Ovary (tissue), 3 donors: ENCODE measurements around the gene IGF1.

Experiments
- EP300 ChIP-seq: sonication (generic); formaldehyde crosslinking; IDR thresholded peaks from one replicate; pipeline ENCODE4 v1.6.1; 2017; ENCODE audit warnings: antibody characterized with exemption
- POLR2A ChIP-seq: fragments of 450-650 bp; IDR thresholded peaks from one replicate; pipeline ENCODE4 v1.6.1; 2017; ENCODE audit warnings: antibody characterized with exemption, mild to moderate bottlenecking, moderate library complexity
- TF ChIP-seq, protein P1 (sequence below), 3 donors: fragments of 450-650 bp in 2 of 3; fragments of 200-600 bp in 1 of 3; IDR thresholded peaks; one replicate each; pipeline versions ENCODE4 v1.5.1 to v1.8.0; 2016 to 2022; ENCODE audit warnings: antibody characterized with exemption in 3 of 3, mild to moderate bottlenecking in 1 of 3
- donor health status: DM: no; HTN: no; CAD: no.

- no peak for TF ChIP-seq POLR2A
- TF ChIP-seq, protein P1, sequence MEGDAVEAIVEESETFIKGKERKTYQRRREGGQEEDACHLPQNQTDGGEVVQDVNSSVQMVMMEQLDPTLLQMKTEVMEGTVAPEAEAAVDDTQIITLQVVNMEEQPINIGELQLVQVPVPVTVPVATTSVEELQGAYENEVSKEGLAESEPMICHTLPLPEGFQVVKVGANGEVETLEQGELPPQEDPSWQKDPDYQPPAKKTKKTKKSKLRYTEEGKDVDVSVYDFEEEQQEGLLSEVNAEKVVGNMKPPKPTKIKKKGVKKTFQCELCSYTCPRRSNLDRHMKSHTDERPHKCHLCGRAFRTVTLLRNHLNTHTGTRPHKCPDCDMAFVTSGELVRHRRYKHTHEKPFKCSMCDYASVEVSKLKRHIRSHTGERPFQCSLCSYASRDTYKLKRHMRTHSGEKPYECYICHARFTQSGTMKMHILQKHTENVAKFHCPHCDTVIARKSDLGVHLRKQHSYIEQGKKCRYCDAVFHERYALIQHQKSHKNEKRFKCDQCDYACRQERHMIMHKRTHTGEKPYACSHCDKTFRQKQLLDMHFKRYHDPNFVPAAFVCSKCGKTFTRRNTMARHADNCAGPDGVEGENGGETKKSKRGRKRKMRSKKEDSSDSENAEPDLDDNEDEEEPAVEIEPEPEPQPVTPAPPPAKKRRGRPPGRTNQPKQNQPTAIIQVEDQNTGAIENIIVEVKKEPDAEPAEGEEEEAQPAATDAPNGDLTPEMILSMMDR (IDR thresholded peaks at IDR 0.05), result no peak
- no peak for TF ChIP-seq EP300
Observed at GRCh38 chr12:102376181-102376747, 104.1 kb downstream of the IGF1 start.
